ENCODE data around the gene INPP5A. TPM values are rescaled to one million over a fixed set of nuclear protein-coding genes. Genes with fewer than 3 reads are reported as not detected.

Gene INPP5A
- total and polyA plus RNA-seq, 7 donors = 17.6 to 132 (median 100) TPM

- no peak overlapping the region for H3K27ac ChIP-seq
- intact Hi-C loops (cut with DNase I) = no loop called here
- no peak overlapping the region for H3K4me3 ChIP-seq
- H3K9me3 ChIP-seq = no peaks in the 10 kb centered on the region
- no peak for DNase-seq
- TF ChIP-seq CTCF (IDR thresholded peaks at IDR 0.05) = no peak
- TF ChIP-seq POLR2A (IDR thresholded peaks at IDR 0.05) = no peak
- TF ChIP-seq POLR2AphosphoS5 (IDR thresholded peaks at IDR 0.05) = no peak
- no peak for TF ChIP-seq EP300 (IDR thresholded peaks at IDR 0.05)
- no peaks in the 10 kb centered on the region for H3K4me1 ChIP-seq
- 89 to 93% methylated on average over 24 of the region's 24 CpGs for WGBS, 2 donors
- H3K27me3 ChIP-seq = no peaks in the 10 kb centered on the region
- peaks cover 0 to 35% (median 6%) of the 10 kb centered on the region in 4 donors for H3K36me3 ChIP-seq
Measured at GRCh38 chr10:132735923-132736391, 198.4 kb downstream of the INPP5A start.

- no peak for TF ChIP-seq EP300 (IDR thresholded peaks at IDR 0.05)
- TF ChIP-seq POLR2A (IDR thresholded peaks at IDR 0.05) = no peak
- no peak for TF ChIP-seq POLR2AphosphoS5 (IDR thresholded peaks at IDR 0.05)
- no peak for TF ChIP-seq CTCF (IDR thresholded peaks at IDR 0.05)
- H3K27ac ChIP-seq = no peak overlapping the region
- H3K9me3 ChIP-seq = no peaks in the 10 kb centered on the region
- intact Hi-C loops (cut with DNase I) = no loop called here
- WGBS, 2 donors = 93 to 94% methylated on average over 16 of the region's 16 CpGs
- peaks cover 0 to 44% (median 6%) of the 10 kb centered on the region in 4 donors for H3K36me3 ChIP-seq
- no peak for DNase-seq
- no peaks in the 10 kb centered on the region for H3K27me3 ChIP-seq
- H3K4me1 ChIP-seq = no peaks in the 10 kb centered on the region
- no peak overlapping the region for H3K4me3 ChIP-seq
Measured at GRCh38 chr10:132737390-132738048, 199.9 kb downstream of the INPP5A start.

GRCh38 chr10:132738454-132739224 lies 201.1 kb downstream of the INPP5A start:
- peaks cover 0 to 36% (median 5%) of the 10 kb centered on the region in 4 donors for H3K36me3 ChIP-seq
- TF ChIP-seq EP300 (IDR thresholded peaks at IDR 0.05) (no peak), CTCF (IDR thresholded peaks at IDR 0.05) (no peak), POLR2AphosphoS5 (IDR thresholded peaks at IDR 0.05) (no peak), POLR2A (IDR thresholded peaks at IDR 0.05) (no peak)
- H3K4me3 ChIP-seq = no peak overlapping the region
- H3K27ac ChIP-seq = no peak overlapping the region
- 93% methylated on average over 25 of the region's 25 CpGs for WGBS, 2 donors
- DNase-seq = no peak
- intact Hi-C loops (cut with DNase I) = no loop called here
- no peaks in the 10 kb centered on the region for H3K9me3 ChIP-seq
- H3K27me3 ChIP-seq = no peaks in the 10 kb centered on the region
- H3K4me1 ChIP-seq = no peaks in the 10 kb centered on the region

- TF ChIP-seq EP300 (IDR thresholded peaks at IDR 0.05) (no peak), POLR2A (IDR thresholded peaks at IDR 0.05) (no peak), CTCF (IDR thresholded peaks at IDR 0.05) (no peak), POLR2AphosphoS5 (IDR thresholded peaks at IDR 0.05) (no peak)
- intact Hi-C loops (cut with DNase I) = no loop called here
- Histone ChIP-seq H3K27me3 (no peaks in the 10 kb centered on the region), H3K4me1 (no peaks in the 10 kb centered on the region), H3K27ac (no peak overlapping the region), H3K36me3 (peaks cover 0 to 31% (median 4%) of the 10 kb centered on the region in 4 donors), H3K4me3 (no peak overlapping the region), H3K9me3 (no peaks in the 10 kb centered on the region)
- WGBS, 2 donors = 90 to 95% methylated on average over 14 of the region's 14 CpGs
- DNase-seq = no peak
Measured at GRCh38 chr10:132739225-132739613, 201.6 kb downstream of the INPP5A start.

Measured in sigmoid colon (tissue), 7 donors.